Limb (tissue), 2 donors: ENCODE results near the gene TCIRG1.

Source experiments
- DNase-seq, 2 donors: peaks; one replicate each; pipeline ENCODE4 v3.0.0-alpha.2; 2016; ENCODE audit errors: extremely low spot score in 2 of 2

The TCIRG1 gene

GRCh38 chr11:68017980-68018729, 20.7 kb upstream of the TCIRG1 start:
- DNase-seq, result no peak

- no peak for DNase-seq
Measured at GRCh38 chr11:68018730-68019190, 20.1 kb upstream of the TCIRG1 start.

GRCh38 chr11:68019486-68019885, 19.3 kb upstream of the TCIRG1 start:
- DNase-seq, result no peak

- no peak for DNase-seq
Measured at GRCh38 chr11:68020575-68020974, 18.2 kb upstream of the TCIRG1 start.

GRCh38 chr11:68021167-68021787, 17.5 kb upstream of the TCIRG1 start:
- DNase-seq, result no peak

GRCh38 chr11:68022531-68022930, 16.3 kb upstream of the TCIRG1 start:
- DNase-seq, result no peak

GRCh38 chr11:68024508-68024907, 14.3 kb upstream of the TCIRG1 start:
- no peak for DNase-seq

- DNase-seq, result no peak
Measured at GRCh38 chr11:68025047-68025446, 13.8 kb upstream of the TCIRG1 start.

GRCh38 chr11:68026391-68027105, 12.3 kb upstream of the TCIRG1 start:
- no peak for DNase-seq

- no peak for DNase-seq
Measured at GRCh38 chr11:68027667-68028066, 11.2 kb upstream of the TCIRG1 start.

GRCh38 chr11:68028802-68029545, 9.9 kb upstream of the TCIRG1 start:
- no peak for DNase-seq

- DNase-seq, result peak; percentile 98 to 99
Measured at GRCh38 chr11:68030318-68031143, 8.3 kb upstream of the TCIRG1 start, which contains the start of gene NDUFS8. TSS of gene NDUFS8 (plus strand) at chr11:68030681. CDS start at chr11:68032152, 1,471 bp downstream.

- no peak for DNase-seq
Measured at GRCh38 chr11:68031144-68031464, 7.7 kb upstream of the TCIRG1 start.

- DNase-seq, result no peak
Measured at GRCh38 chr11:68032003-68032402, 6.8 kb upstream of the TCIRG1 start.

GRCh38 chr11:68032997-68033707, 5.7 kb upstream of the TCIRG1 start:
- no peak for DNase-seq

GRCh38 chr11:68033708-68034045, 5.1 kb upstream of the TCIRG1 start:
- no peak for DNase-seq

GRCh38 chr11:68035266-68035876, 3.5 kb upstream of the TCIRG1 start:
- DNase-seq, result no peak

GRCh38 chr11:68036141-68036716, 2.6 kb upstream of the TCIRG1 start:
- DNase-seq, result no peak

GRCh38 chr11:68036717-68037239, 2.0 kb upstream of the TCIRG1 start:
- no peak for DNase-seq
